ENCODE data around the gene ANGEL1. TPM values are rescaled to one million over a fixed set of nuclear protein-coding genes. Genes with fewer than 3 reads are reported as not detected.

ANGEL1 gene
- total and polyA plus RNA-seq, 2 of the 13 experiments (the other 11 are each of a cell fraction or from before 2014, with no cell fraction given): 14.3 to 20.1 TPM

- peak; percentile 76 for ATAC-seq
- peaks cover 77% of the 10 kb centered on the region for H3K4me1 ChIP-seq (ENCODE audit: insufficient read depth, low read length)
- no peak for TF ChIP-seq ZSCAN25 (CRISPR knock-in tag; IDR thresholded peaks at IDR 0.05)
- peak; percentile 72 for TF ChIP-seq ZBTB25 (CRISPR knock-in tag; IDR thresholded peaks at IDR 0.05)
- no peak; the same call in 1 of the 2 replicates for TF ChIP-seq ETV5 (CRISPR knock-in tag; IDR thresholded peaks at IDR 0.05; ENCODE audit: borderline replicate concordance)
- no peak for TF ChIP-seq SMYD3 (CRISPR knock-in tag; IDR thresholded peaks at IDR 0.05)
- no peak for TF ChIP-seq ZNF354B (CRISPR knock-in tag; IDR thresholded peaks at IDR 0.05)
- TF ChIP-seq ZNF569 (CRISPR knock-in tag; IDR thresholded peaks at IDR 0.05; ENCODE audit: borderline replicate concordance): no peak
- peak; percentile 75 for TF ChIP-seq RXRB (CRISPR knock-in tag; IDR thresholded peaks at IDR 0.05; ENCODE audit: borderline replicate concordance)
- no peak for TF ChIP-seq JUNB (CRISPR knock-in tag; IDR thresholded peaks at IDR 0.05; ENCODE audit: borderline replicate concordance)
- TF ChIP-seq GATAD2A (CRISPR knock-in tag; IDR thresholded peaks at IDR 0.05): peak; percentile 83
- TF ChIP-seq ZNF768 (CRISPR knock-in tag; IDR thresholded peaks at IDR 0.05): peak; percentile 84; the same call in 1 of the 2 replicates
- TF ChIP-seq, protein P1, sequence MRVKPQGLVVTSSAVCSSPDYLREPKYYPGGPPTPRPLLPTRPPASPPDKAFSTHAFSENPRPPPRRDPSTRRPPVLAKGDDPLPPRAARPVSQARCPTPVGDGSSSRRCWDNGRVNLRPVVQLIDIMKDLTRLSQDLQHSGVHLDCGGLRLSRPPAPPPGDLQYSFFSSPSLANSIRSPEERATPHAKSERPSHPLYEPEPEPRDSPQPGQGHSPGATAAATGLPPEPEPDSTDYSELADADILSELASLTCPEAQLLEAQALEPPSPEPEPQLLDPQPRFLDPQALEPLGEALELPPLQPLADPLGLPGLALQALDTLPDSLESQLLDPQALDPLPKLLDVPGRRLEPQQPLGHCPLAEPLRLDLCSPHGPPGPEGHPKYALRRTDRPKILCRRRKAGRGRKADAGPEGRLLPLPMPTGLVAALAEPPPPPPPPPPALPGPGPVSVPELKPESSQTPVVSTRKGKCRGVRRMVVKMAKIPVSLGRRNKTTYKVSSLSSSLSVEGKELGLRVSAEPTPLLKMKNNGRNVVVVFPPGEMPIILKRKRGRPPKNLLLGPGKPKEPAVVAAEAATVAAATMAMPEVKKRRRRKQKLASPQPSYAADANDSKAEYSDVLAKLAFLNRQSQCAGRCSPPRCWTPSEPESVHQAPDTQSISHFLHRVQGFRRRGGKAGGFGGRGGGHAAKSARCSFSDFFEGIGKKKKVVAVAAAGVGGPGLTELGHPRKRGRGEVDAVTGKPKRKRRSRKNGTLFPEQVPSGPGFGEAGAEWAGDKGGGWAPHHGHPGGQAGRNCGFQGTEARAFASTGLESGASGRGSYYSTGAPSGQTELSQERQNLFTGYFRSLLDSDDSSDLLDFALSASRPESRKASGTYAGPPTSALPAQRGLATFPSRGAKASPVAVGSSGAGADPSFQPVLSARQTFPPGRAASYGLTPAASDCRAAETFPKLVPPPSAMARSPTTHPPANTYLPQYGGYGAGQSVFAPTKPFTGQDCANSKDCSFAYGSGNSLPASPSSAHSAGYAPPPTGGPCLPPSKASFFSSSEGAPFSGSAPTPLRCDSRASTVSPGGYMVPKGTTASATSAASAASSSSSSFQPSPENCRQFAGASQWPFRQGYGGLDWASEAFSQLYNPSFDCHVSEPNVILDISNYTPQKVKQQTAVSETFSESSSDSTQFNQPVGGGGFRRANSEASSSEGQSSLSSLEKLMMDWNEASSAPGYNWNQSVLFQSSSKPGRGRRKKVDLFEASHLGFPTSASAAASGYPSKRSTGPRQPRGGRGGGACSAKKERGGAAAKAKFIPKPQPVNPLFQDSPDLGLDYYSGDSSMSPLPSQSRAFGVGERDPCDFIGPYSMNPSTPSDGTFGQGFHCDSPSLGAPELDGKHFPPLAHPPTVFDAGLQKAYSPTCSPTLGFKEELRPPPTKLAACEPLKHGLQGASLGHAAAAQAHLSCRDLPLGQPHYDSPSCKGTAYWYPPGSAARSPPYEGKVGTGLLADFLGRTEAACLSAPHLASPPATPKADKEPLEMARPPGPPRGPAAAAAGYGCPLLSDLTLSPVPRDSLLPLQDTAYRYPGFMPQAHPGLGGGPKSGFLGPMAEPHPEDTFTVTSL (CRISPR knock-in tag; IDR thresholded peaks at IDR 0.05; ENCODE audit: borderline replicate concordance): peak; percentile 85
- TF ChIP-seq RFX3 (CRISPR knock-in tag; IDR thresholded peaks at IDR 0.05): no peak
- TF ChIP-seq, protein P2, sequence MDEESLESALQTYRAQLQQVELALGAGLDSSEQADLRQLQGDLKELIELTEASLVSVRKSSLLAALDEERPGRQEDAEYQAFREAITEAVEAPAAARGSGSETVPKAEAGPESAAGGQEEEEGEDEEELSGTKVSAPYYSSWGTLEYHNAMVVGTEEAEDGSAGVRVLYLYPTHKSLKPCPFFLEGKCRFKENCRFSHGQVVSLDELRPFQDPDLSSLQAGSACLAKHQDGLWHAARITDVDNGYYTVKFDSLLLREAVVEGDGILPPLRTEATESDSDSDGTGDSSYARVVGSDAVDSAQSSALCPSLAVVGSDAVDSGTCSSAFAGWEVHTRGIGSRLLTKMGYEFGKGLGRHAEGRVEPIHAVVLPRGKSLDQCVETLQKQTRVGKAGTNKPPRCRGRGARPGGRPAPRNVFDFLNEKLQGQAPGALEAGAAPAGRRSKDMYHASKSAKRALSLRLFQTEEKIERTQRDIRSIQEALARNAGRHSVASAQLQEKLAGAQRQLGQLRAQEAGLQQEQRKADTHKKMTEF (CRISPR knock-in tag; IDR thresholded peaks at IDR 0.05): peak; percentile 57; the same call in 1 of the 2 replicates
- TF ChIP-seq RFXAP (CRISPR knock-in tag; IDR thresholded peaks at IDR 0.05; ENCODE audit: borderline replicate concordance): 0 out of 2 replicates have a peak, but pooled peaks have one; percentile 45
- TF ChIP-seq ZNF124 (CRISPR knock-in tag; IDR thresholded peaks at IDR 0.05): peak; percentile 90
- TF ChIP-seq SUZ12 (IDR thresholded peaks at IDR 0.05; ENCODE audit: low read depth, low read length): no peak
- 0 out of 2 replicates have a peak, but pooled peaks have one; percentile 35 for TF ChIP-seq ZNF264 (CRISPR knock-in tag; IDR thresholded peaks at IDR 0.05)
- no peak for TF ChIP-seq ZIK1 (CRISPR knock-in tag; IDR thresholded peaks at IDR 0.05; ENCODE audit: borderline replicate concordance, low read depth)
- TF ChIP-seq ZNF7 (CRISPR knock-in tag; IDR thresholded peaks at IDR 0.05): no peak
Observed at GRCh38 chr14:76832503-76832988, 19.9 kb upstream of the ANGEL1 start.

More at GRCh38 chr14:76832503-76832988, 19.9 kb upstream of the ANGEL1 start:
- in situ Hi-C loops (cut with HindIII; ENCODE audit: extremely low pct_ligation_motif_present, low pct_unique_long_range_greater_than_20kb): no loop called here
- peak overlapping the region; percentile 69 for H3K27ac ChIP-seq (ENCODE audit: extremely low read length, insufficient read depth, low read length)
- H3K36me3 ChIP-seq (replicated peaks in 1 of 2; ENCODE audit: control insufficient read depth in 1 of 2, insufficient read depth in 2 of 2, low read length in 2 of 2): no peaks in the 10 kb centered on the region
- 0% methylated on average over 1 of the region's 1 CpG for WGBS (ENCODE audit: low lambda C conversion rate)
- FAIRE-seq: peak; percentile 95
- intact Hi-C loops (cut with micrococcal nuclease; ENCODE audit: unreplicated experiment): no loop called here
- H3K27me3 ChIP-seq (ENCODE audit: control insufficient read depth in 1 of 2, insufficient read depth in 2 of 2, low read length in 2 of 2): 0 out of 5 replicates have a peak, but pooled peaks cover 0 to 4% of the 10 kb centered on the region in 2 experiments
- H3K9me3 ChIP-seq (ENCODE audit: low read length): no peaks in the 10 kb centered on the region
- H3K79me2 ChIP-seq (ENCODE audit: insufficient read depth, low read length): no peaks in the 10 kb centered on the region
- H4K20me1 ChIP-seq (ENCODE audit: insufficient read depth, low read length): no peaks in the 10 kb centered on the region
- DNase-seq (ENCODE audit: low spot score): peak; percentile 83
- CTCF ChIA-PET (ENCODE audit: low intra/inter-chr PET ratio, low total read pairs): no interaction called here
- POLR2A ChIA-PET: interaction anchor here (0.7 to 6.4 kb wide), 3 partner anchors 20 to 192 kb away, joined by 3 to 62 read pairs (median 3); partner anchors contain the start of gene ANGEL1
- no TSS peak for BruUV-seq (replicated peaks)
- no peak overlapping the region for H3K9ac ChIP-seq (ENCODE audit: insufficient read depth, low read depth, low read length)
- no peak overlapping the region for H2AFZ ChIP-seq (ENCODE audit: low read length)
- H3K4me2 ChIP-seq (ENCODE audit: low read depth, low read length): peak overlapping the region; percentile 56
- H3K4me3 ChIP-seq (replicated peaks in 1 of 3; ENCODE audit: insufficient read depth in 1 of 3, low read depth in 2 of 3, low read length in 3 of 3): no peak overlapping the region

Data from HepG2 (cell line).